Measurements from ENCODE around the gene OSBPL6. TPM values are rescaled to one million over a fixed set of nuclear protein-coding genes. Genes with fewer than 3 reads are reported as not detected.

The OSBPL6 gene
- total and polyA plus RNA-seq, 9 of the 15 experiments (the other 6 are each of a cell fraction or from before 2014, with no cell fraction given) = 3.4 to 12.7 (median 9.3) TPM

GRCh38 chr2:178241844-178242551 lies 47.7 kb downstream of the OSBPL6 start (continued):
- TF ChIP-seq DNMT1 (IDR thresholded peaks at IDR 0.05) (no peak), ZKSCAN8 (CRISPR knock-in tag; IDR thresholded peaks at IDR 0.05) (no peak), CSDE1 (IDR thresholded peaks at IDR 0.05) (no peak), CHD2 (IDR thresholded peaks at IDR 0.05; ENCODE audit: low read depth, low read length) (no peak), ZNF41 (CRISPR knock-in tag; conservative IDR thresholded peaks at IDR 0.05) (no peak), TSHZ1 (CRISPR knock-in tag; IDR thresholded peaks at IDR 0.05) (no peak), ZBTB43 (CRISPR knock-in tag; IDR thresholded peaks at IDR 0.05) (no peak), E2F1 (CRISPR knock-in tag; IDR thresholded peaks at IDR 0.05) (no peak), KDM4B (IDR thresholded peaks at IDR 0.05; ENCODE audit: borderline replicate concordance in 2 of 2, low read depth in 1 of 2) (no peak), FOXK2 (conservative IDR thresholded peaks at IDR 0.05 in 1 of 2, IDR thresholded peaks at IDR 0.05 in 1 of 2; ENCODE audit: low read depth in 2 of 2) (peak in 1 of 2 experiments; percentile 36; a peak in 2 of 4 replicates), CBFB (CRISPR knock-in tag; IDR thresholded peaks at IDR 0.05) (no peak), ZBTB12 (CRISPR knock-in tag; IDR thresholded peaks at IDR 0.05) (peak; percentile 40; the same call in 1 of the 2 replicates), LEF1 (IDR thresholded peaks at IDR 0.05) (no peak), NR4A1 (CRISPR knock-in tag; IDR thresholded peaks at IDR 0.05) (no peak), NR4A1 (tag; IDR thresholded peaks at IDR 0.05) (no peak), XRCC3 (IDR thresholded peaks at IDR 0.05) (no peak), CREB5 (CRISPR knock-in tag; IDR thresholded peaks at IDR 0.05) (peak; percentile 74; the same call in 1 of the 2 replicates), NEUROD1 (IDR thresholded peaks at IDR 0.05; ENCODE audit: borderline replicate concordance, low read depth, low read length, partially characterized antibody) (no peak), POLR2AphosphoS5 (IDR thresholded peaks at IDR 0.05; ENCODE audit: control insufficient read depth, insufficient read depth, low read depth, low read length) (no peak), POU5F1 (IDR thresholded peaks at IDR 0.05; ENCODE audit: borderline replicate concordance, low read depth, low read length, partially characterized antibody) (no peak)
